Hematopoietic multipotent progenitor cell treated with erythropoietin and hydrocortisone succinate and interleukin-3 and kit ligand, for 8 days (in vitro differentiated cells): ENCODE data around the gene PARD3B.

ENCODE experiments used
- DNase-seq: peaks from one replicate; pipeline ENCODE4 v3.0.0-alpha.2; 2015

Gene PARD3B

GRCh38 chr2:205169012-205169411 lies 623.7 kb downstream of the PARD3B start:
- DNase-seq = no peak

- no peak for DNase-seq
Observed at GRCh38 chr2:205169464-205169863, 624.2 kb downstream of the PARD3B start.

- DNase-seq = no peak
Observed at GRCh38 chr2:205170399-205170798, 625.1 kb downstream of the PARD3B start.

GRCh38 chr2:205171261-205171940 lies 626.1 kb downstream of the PARD3B start:
- no peak for DNase-seq

- no peak for DNase-seq
Observed at GRCh38 chr2:205175831-205176230, 630.6 kb downstream of the PARD3B start.

- no peak for DNase-seq
Observed at GRCh38 chr2:205176546-205176945, 631.3 kb downstream of the PARD3B start.

GRCh38 chr2:205177546-205177945 lies 632.3 kb downstream of the PARD3B start:
- no peak for DNase-seq

GRCh38 chr2:205180730-205181129 lies 635.5 kb downstream of the PARD3B start:
- no peak for DNase-seq

GRCh38 chr2:205187731-205188130 lies 642.5 kb downstream of the PARD3B start:
- no peak for DNase-seq

GRCh38 chr2:205188239-205189138 lies 643.2 kb downstream of the PARD3B start:
- DNase-seq = no peak

- no peak for DNase-seq
Observed at GRCh38 chr2:205189301-205189700, 644.0 kb downstream of the PARD3B start.

- no peak for DNase-seq
Observed at GRCh38 chr2:205190528-205190927, 645.3 kb downstream of the PARD3B start.

GRCh38 chr2:205193125-205193835 lies 648.0 kb downstream of the PARD3B start:
- DNase-seq = no peak

GRCh38 chr2:205193836-205194228 lies 648.6 kb downstream of the PARD3B start:
- DNase-seq = no peak

GRCh38 chr2:205197468-205198139 lies 652.3 kb downstream of the PARD3B start:
- peak; percentile 5 for DNase-seq

- DNase-seq = no peak
Observed at GRCh38 chr2:205198140-205198525, 652.9 kb downstream of the PARD3B start.

GRCh38 chr2:205199165-205199850 lies 654.0 kb downstream of the PARD3B start:
- DNase-seq = no peak

- no peak for DNase-seq
Observed at GRCh38 chr2:205210494-205210893, 665.2 kb downstream of the PARD3B start.

GRCh38 chr2:205212357-205212756 lies 667.1 kb downstream of the PARD3B start:
- DNase-seq = no peak

- no peak for DNase-seq
Observed at GRCh38 chr2:205216092-205216491, 670.8 kb downstream of the PARD3B start.

- no peak for DNase-seq
Observed at GRCh38 chr2:205216580-205216979, 671.3 kb downstream of the PARD3B start.

GRCh38 chr2:205217004-205217403 lies 671.7 kb downstream of the PARD3B start:
- no peak for DNase-seq
